H9 (cell line): Measurements from ENCODE around the gene ZNF784. TPM values are rescaled to one million over a fixed set of nuclear protein-coding genes. Genes with fewer than 3 reads are reported as not detected.
A peak's percentile ranks its signal among the peaks of the same experiment; 100 is the strongest.

Source experiments
- DNase-seq: peaks from one replicate; pipeline ENCODE4 v3.0.0-alpha.2; 2017
- H2AFZ ChIP-seq: one replicate; pipeline ENCODE4 v1.6.1; 2013; ENCODE audit warnings: mild to moderate bottlenecking, low read length, control low read depth, moderate library complexity
- H2AK5ac ChIP-seq: 2 replicates; pipeline ENCODE4 v1.6.1; 2013; ENCODE audit warnings: low read length, control low read depth, mixed read lengths; ENCODE audit not compliant: insufficient read length
- H2BK120ac ChIP-seq: one replicate; pipeline ENCODE4 v1.6.1; 2013; ENCODE audit warnings: low read depth, mild to moderate bottlenecking, low read length, control low read depth, inconsistent platforms; ENCODE audit not compliant: poor library complexity, severe bottlenecking
- H2BK12ac ChIP-seq: 2 replicates; pipeline ENCODE4 v1.6.1; 2013; ENCODE audit warnings: low read length, control low read depth, mixed read lengths, low read depth; ENCODE audit not compliant: insufficient read length
- H2BK15ac ChIP-seq: 2 replicates; pipeline ENCODE4 v1.6.1; 2013; ENCODE audit warnings: low read depth, low read length, control low read depth
- H2BK20ac ChIP-seq: one replicate; pipeline ENCODE4 v1.6.1; 2013; ENCODE audit warnings: low read depth, mild to moderate bottlenecking, low read length, control low read depth, inconsistent platforms; ENCODE audit not compliant: poor library complexity, severe bottlenecking
- H2BK5ac ChIP-seq: 2 replicates; pipeline ENCODE4 v1.6.1; 2013; ENCODE audit warnings: low read length, control low read depth, mixed read lengths; ENCODE audit not compliant: insufficient read length
- H3K14ac ChIP-seq: 2 replicates; pipeline ENCODE4 v1.6.1; 2013; ENCODE audit warnings: low read length, control low read depth; ENCODE audit not compliant: insufficient read depth
- H3K18ac ChIP-seq: 2 replicates; pipeline ENCODE4 v1.6.1; 2013; ENCODE audit warnings: low read depth, mild to moderate bottlenecking, mixed read lengths, low read length, control low read depth; ENCODE audit not compliant: insufficient read length
- H3K23ac ChIP-seq: 2 replicates; pipeline ENCODE4 v1.6.1; 2013; ENCODE audit warnings: low read length, control low read depth, mixed read lengths, low read depth; ENCODE audit not compliant: insufficient read length
- H3K23me2 ChIP-seq: 2 replicates; pipeline ENCODE4 v1.6.1; 2013; ENCODE audit warnings: low read depth, mild to moderate bottlenecking, mixed read lengths, low read length, control low read depth; ENCODE audit not compliant: insufficient read length, poor library complexity, severe bottlenecking
- H3K27ac ChIP-seq: 2 replicates; pipeline ENCODE4 v1.5.1; 2013; ENCODE audit warnings: low read length, control low read depth, mixed read lengths, low read depth; ENCODE audit not compliant: insufficient read length
- H3K27me3 ChIP-seq: 2 replicates; pipeline ENCODE4 v1.6.1; 2013; ENCODE audit warnings: low read length, control low read depth, inconsistent platforms; ENCODE audit not compliant: insufficient read depth
- H3K4ac ChIP-seq: 2 replicates; pipeline ENCODE4 v1.6.1; 2013; ENCODE audit warnings: low read depth, mild to moderate bottlenecking, control low read depth, inconsistent platforms, low read length, moderate library complexity
- H3K4me1 ChIP-seq: 2 replicates; pipeline ENCODE4 v1.6.1; 2013; ENCODE audit warnings: low read length, control low read depth, inconsistent platforms; ENCODE audit not compliant: insufficient read depth
- H3K4me2 ChIP-seq: 2 replicates; pipeline ENCODE4 v1.6.1; 2013; ENCODE audit warnings: low read length, control low read depth, mixed read lengths; ENCODE audit not compliant: insufficient read length, insufficient read depth
- H3K56ac ChIP-seq: 2 replicates; pipeline ENCODE4 v1.6.1; 2013; ENCODE audit warnings: low read depth, mild to moderate bottlenecking, mixed read lengths, low read length, control low read depth; ENCODE audit not compliant: insufficient read length
- H3K79me1 ChIP-seq: 2 replicates; pipeline ENCODE4 v1.6.1; 2013; ENCODE audit warnings: low read depth, mild to moderate bottlenecking, moderate library complexity, low read length, control low read depth, inconsistent platforms; ENCODE audit not compliant: insufficient read depth, poor library complexity, severe bottlenecking
- H3K79me2 ChIP-seq: 2 replicates; pipeline ENCODE4 v1.6.1; 2013; ENCODE audit warnings: low read length, control low read depth, inconsistent platforms; ENCODE audit not compliant: insufficient read depth
- H3K9ac ChIP-seq: 2 replicates; pipeline ENCODE4 v1.6.1; 2013; ENCODE audit warnings: low read length, control low read depth, mixed read lengths; ENCODE audit not compliant: insufficient read length; ENCODE audit errors: extremely low read depth
- H3K9me3 ChIP-seq: one replicate; pipeline ENCODE4 v1.6.1; 2013; ENCODE audit warnings: low read depth, low read length, inconsistent platforms; ENCODE audit not compliant: control insufficient read depth
- H3T11ph ChIP-seq: one replicate; pipeline ENCODE4 v1.6.1; 2013; ENCODE audit warnings: mild to moderate bottlenecking, low read length, control low read depth, inconsistent platforms
- H4K20me1 ChIP-seq: one replicate; pipeline ENCODE4 v1.6.1; 2013; ENCODE audit not compliant: control insufficient read depth, insufficient read length, insufficient read depth
- H4K5ac ChIP-seq: 2 replicates; pipeline ENCODE4 v1.6.1; 2013; ENCODE audit warnings: low read depth, mild to moderate bottlenecking, mixed read lengths, low read length, control low read depth; ENCODE audit not compliant: insufficient read length
- H4K8ac ChIP-seq: replicated peaks from 2 replicates; pipeline ENCODE4 v1.6.1; 2013; ENCODE audit warnings: low read length, control low read depth, mixed read lengths, low read depth; ENCODE audit not compliant: insufficient read length
- H4K91ac ChIP-seq: 2 replicates; pipeline ENCODE4 v1.6.1; 2013; ENCODE audit warnings: low read depth, mild to moderate bottlenecking, moderate library complexity, mixed read lengths, low read length, control low read depth; ENCODE audit not compliant: insufficient read length
- H3K27ac Mint-ChIP-seq, 3 experiments: 2 replicates in 2 of 3; 3 replicates in 1 of 3; pipeline ENCODE4 v1.8.0; 2020 to 2021; ENCODE audit warnings: mixed read lengths in 3 of 3, mild to moderate bottlenecking in 1 of 3, moderate library complexity in 1 of 3
- H3K27me3 Mint-ChIP-seq: 2 replicates; pipeline ENCODE4 v1.8.0; 2021; ENCODE audit warnings: low read depth, mild to moderate bottlenecking, moderate library complexity, mixed read lengths
- H3K36me3 Mint-ChIP-seq, 3 experiments: 2 replicates in 2 of 3; 3 replicates in 1 of 3; pipeline ENCODE4 v1.8.0; 2020 to 2021; ENCODE audit warnings: low read depth in 3 of 3, mixed read lengths in 3 of 3; ENCODE audit not compliant: insufficient read depth in 1 of 3
- H3K4me1 Mint-ChIP-seq, 2 experiments: 2 replicates each; pipeline ENCODE4 v1.8.0; 2020; ENCODE audit warnings: mixed read lengths in 2 of 2
- H3K4me3 Mint-ChIP-seq, 2 experiments: 2 replicates in 1 of 2; 3 replicates in 1 of 2; pipeline ENCODE4 v1.8.0; 2020 to 2021; ENCODE audit warnings: mild to moderate bottlenecking in 2 of 2, mixed read lengths in 2 of 2, moderate library complexity in 1 of 2
- H3K9me3 Mint-ChIP-seq, 2 experiments: 2 replicates in 1 of 2; 3 replicates in 1 of 2; pipeline ENCODE4 v1.8.0; 2020; ENCODE audit warnings: mild to moderate bottlenecking in 2 of 2, mixed read lengths in 2 of 2, moderate library complexity in 1 of 2
- WGBS: extraction: QIAGEN DNeasy Blood & Tissue Kit; methylation state at CpG from one replicate; pipeline ENCODE4 v1.1.7; 2013; ENCODE audit warnings: missing lambda C conversion rate, low lambda C conversion rate, mixed read lengths; ENCODE audit not compliant: insufficient read length; ENCODE audit errors: extremely low coverage; 5-methylcytosine and 5-hydroxymethylcytosine counted together
- total RNA-seq: library from RNA; stranded (reverse); gene quantifications from 2 replicates; pipeline ENCODE4 v1.2.1, GENCODE V29; 2021
- TF ChIP-seq, protein P1 (sequence below): fragments of 200-600 bp; sonication (generic); conservative IDR thresholded peaks from 3 replicates; pipeline ENCODE4 v1.8.0; 2021; ENCODE audit warnings: antibody characterized with exemption, mild to moderate bottlenecking

The ZNF784 gene
- total RNA-seq, 1 experiment from 2014 or later = 10.7 TPM

DNA sequence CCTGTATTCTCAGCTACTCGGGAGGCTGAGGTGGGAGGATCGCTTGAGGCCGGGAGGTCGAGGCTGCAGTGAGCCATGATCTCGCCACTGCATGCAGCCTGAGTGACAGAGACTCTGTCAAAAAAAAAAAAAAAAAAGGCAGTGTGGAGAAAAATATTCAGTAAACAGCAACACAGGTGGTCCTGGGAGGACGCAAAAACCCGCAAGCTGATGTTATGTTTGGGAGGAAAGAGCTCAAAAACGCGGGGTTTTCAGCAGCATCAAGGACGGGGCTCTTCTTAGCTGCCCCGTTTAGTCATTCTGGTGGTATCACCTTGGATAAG is 599 bp upstream of the ZNF784 start:
- H3K14ac ChIP-seq = no peak overlapping the region
- H3K27me3 Mint-ChIP-seq = peaks cover 2% of the 10 kb centered on the region
- peak overlapping the region; percentile 25 for H3K4me2 ChIP-seq
- no peak overlapping the region for H3K27ac ChIP-seq
- no peak overlapping the region for H3K56ac ChIP-seq
- peak overlapping the region; percentile 85 to 89 for H3K4me3 Mint-ChIP-seq
- H2BK15ac ChIP-seq = no peak overlapping the region
- H4K20me1 ChIP-seq = no peaks in the 10 kb centered on the region
- DNase-seq = no peak
- H2AFZ ChIP-seq = no peak overlapping the region
- H4K8ac ChIP-seq = no peak overlapping the region
- peaks cover 12 to 18% (median 17%) of the 10 kb centered on the region in 3 experiments; a peak in 6 of 7 replicates for H3K36me3 Mint-ChIP-seq
- H3K79me1 ChIP-seq = no peaks in the 10 kb centered on the region
- H2AK5ac ChIP-seq = no peak overlapping the region
- no peak overlapping the region for H3K4ac ChIP-seq
- no peaks in the 10 kb centered on the region; a peak in 1 of 5 replicates for H3K9me3 Mint-ChIP-seq
- H2BK12ac ChIP-seq = no peak overlapping the region
- WGBS = no CpG with 5 or more reads among the region's 11 CpGs
- H4K5ac ChIP-seq = no peak overlapping the region
- H3K79me2 ChIP-seq = no peaks in the 10 kb centered on the region
- H2BK120ac ChIP-seq = no peak overlapping the region
- H4K91ac ChIP-seq = no peak overlapping the region
- H2BK20ac ChIP-seq = no peak overlapping the region
- peak overlapping the region; percentile 70 to 99 (median 81); a peak in 4 of 7 replicates for H3K27ac Mint-ChIP-seq
- TF ChIP-seq, protein P1, sequence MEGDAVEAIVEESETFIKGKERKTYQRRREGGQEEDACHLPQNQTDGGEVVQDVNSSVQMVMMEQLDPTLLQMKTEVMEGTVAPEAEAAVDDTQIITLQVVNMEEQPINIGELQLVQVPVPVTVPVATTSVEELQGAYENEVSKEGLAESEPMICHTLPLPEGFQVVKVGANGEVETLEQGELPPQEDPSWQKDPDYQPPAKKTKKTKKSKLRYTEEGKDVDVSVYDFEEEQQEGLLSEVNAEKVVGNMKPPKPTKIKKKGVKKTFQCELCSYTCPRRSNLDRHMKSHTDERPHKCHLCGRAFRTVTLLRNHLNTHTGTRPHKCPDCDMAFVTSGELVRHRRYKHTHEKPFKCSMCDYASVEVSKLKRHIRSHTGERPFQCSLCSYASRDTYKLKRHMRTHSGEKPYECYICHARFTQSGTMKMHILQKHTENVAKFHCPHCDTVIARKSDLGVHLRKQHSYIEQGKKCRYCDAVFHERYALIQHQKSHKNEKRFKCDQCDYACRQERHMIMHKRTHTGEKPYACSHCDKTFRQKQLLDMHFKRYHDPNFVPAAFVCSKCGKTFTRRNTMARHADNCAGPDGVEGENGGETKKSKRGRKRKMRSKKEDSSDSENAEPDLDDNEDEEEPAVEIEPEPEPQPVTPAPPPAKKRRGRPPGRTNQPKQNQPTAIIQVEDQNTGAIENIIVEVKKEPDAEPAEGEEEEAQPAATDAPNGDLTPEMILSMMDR = no peak
- no peak overlapping the region for H2BK5ac ChIP-seq
- no peaks in the 10 kb centered on the region for H3K27me3 ChIP-seq
- no peak overlapping the region for H3T11ph ChIP-seq
- H3K9me3 ChIP-seq = no peaks in the 10 kb centered on the region
- no peak overlapping the region for H3K18ac ChIP-seq
- H3K4me1 Mint-ChIP-seq = peaks cover 8 to 14% of the 10 kb centered on the region in 2 experiments
- H3K9ac ChIP-seq = no peak overlapping the region
- H3K4me1 ChIP-seq = no peaks in the 10 kb centered on the region
- no peaks in the 10 kb centered on the region for H3K23me2 ChIP-seq
- no peak overlapping the region for H3K23ac ChIP-seq
